SK-N-SH (cell line): Measurements from ENCODE around the gene TCHHL1. TPM values are rescaled to one million over a fixed set of nuclear protein-coding genes. Genes with fewer than 3 reads are reported as not detected.

Source experiments
- CTCF ChIA-PET: fragments of 300-600, 350-600 bp; formaldehyde crosslinking; extraction: SDS; loops from one replicate; lab custom pipeline; 2021; lab: Yijun Ruan, JAX
- POLR2A ChIA-PET: fragments of 350-600 bp; sonication (Branson Sonifier 250); formaldehyde crosslinking; extraction: SDS; loops from one replicate; lab custom pipeline; 2020; ENCODE audit warnings: antibody characterized with exemption, inconsistent platforms; lab: Yijun Ruan, JAX
- DNase-seq: peaks from one replicate; pipeline ENCODE4 v3.0.0; 2012
- H2AFZ ChIP-seq: fragments of 200-600 bp; sonication (generic); 2 replicates; pipeline ENCODE4 v1.8.1; 2016; ENCODE audit warnings: antibody characterized with exemption, mild to moderate bottlenecking, low read depth
- H3F3A ChIP-seq: fragments of 200-600 bp; sonication (generic); replicated peaks from 2 replicates; pipeline ENCODE3; 2016; ENCODE audit warnings: antibody characterized with exemption, mild to moderate bottlenecking; ENCODE audit not compliant: insufficient read depth
- H3K27ac ChIP-seq, 2 experiments: fragments of 200-500 bp in 1 of 2; fragments of 200-600 bp in 1 of 2; sonication (Bioruptor generic) in 1 of 2; sonication (generic), shearing (Covaris generic) in 1 of 2; 2 replicates each; pipeline versions ENCODE4 v1.5.1 to v1.6.1; 2014 to 2016; ENCODE audit warnings: low read depth in 2 of 2, inconsistent platforms in 1 of 2, low read length in 1 of 2, mild to moderate bottlenecking in 1 of 2, mixed read lengths in 1 of 2
- H3K27me3 ChIP-seq: fragments of 200-600 bp; sonication (generic), shearing (Covaris generic); 2 replicates; pipeline ENCODE4 v1.6.1; 2016; ENCODE audit warnings: mixed run types; ENCODE audit not compliant: insufficient read depth
- H3K36me3 ChIP-seq, 2 experiments: fragments of 200-500 bp in 1 of 2; fragments of 200-600 bp in 1 of 2; sonication (Bioruptor generic) in 1 of 2; sonication (generic) in 1 of 2; replicated peaks in 1 of 2; 2 replicates each; pipeline versions ENCODE3 to v1.5.1; 2014 to 2016; ENCODE audit warnings: low read length in 1 of 2, mild to moderate bottlenecking in 1 of 2; ENCODE audit not compliant: insufficient read depth in 2 of 2, control insufficient read depth in 1 of 2
- H3K4me1 ChIP-seq, 2 experiments: fragments of 200-500 bp in 1 of 2; fragments of 200-600 bp in 1 of 2; sonication (Bioruptor generic) in 1 of 2; sonication (generic), shearing (Covaris generic) in 1 of 2; 2 replicates each; pipeline versions ENCODE4 v1.5.1 to v1.6.1; 2014 to 2016; ENCODE audit warnings: low read depth in 1 of 2, low read length in 1 of 2, mixed run types in 1 of 2; ENCODE audit not compliant: insufficient read depth in 2 of 2, control insufficient read depth in 1 of 2
- H3K4me2 ChIP-seq: fragments of 200-600 bp; sonication (generic), shearing (Covaris generic); 2 replicates; pipeline ENCODE4 v1.6.1; 2017; ENCODE audit warnings: mixed run types
- H3K4me3 ChIP-seq, 2 experiments: fragments of 200-500 bp in 1 of 2; fragments of 200-600 bp in 1 of 2; sonication (Bioruptor generic) in 1 of 2; sonication (generic), shearing (Covaris generic) in 1 of 2; 2 replicates each; pipeline versions ENCODE4 v1.5.1 to v1.8.1; 2014 to 2016; ENCODE audit warnings: low read depth in 2 of 2, inconsistent platforms in 1 of 2, low read length in 1 of 2, mild to moderate bottlenecking in 1 of 2, mixed read lengths in 1 of 2, moderate library complexity in 1 of 2
- H3K79me2 ChIP-seq: fragments of 200-600 bp; sonication (generic); 2 replicates; pipeline ENCODE4 v1.8.1; 2017; ENCODE audit warnings: mild to moderate bottlenecking; ENCODE audit not compliant: insufficient read depth
- H3K9ac ChIP-seq: fragments of 200-600 bp; sonication (generic); 2 replicates; pipeline ENCODE4 v1.6.1; 2017; ENCODE audit warnings: mixed run types
- H3K9me2 ChIP-seq: fragments of 200-600 bp; sonication (generic); 2 replicates; pipeline ENCODE4 v1.6.1; 2017; ENCODE audit warnings: mixed run types
- H3K9me3 ChIP-seq: fragments of 200-600 bp; sonication (generic); 2 replicates; pipeline ENCODE4 v1.6.1; 2017; ENCODE audit warnings: mixed run types, mild to moderate bottlenecking, moderate library complexity
- H4K20me1 ChIP-seq: fragments of 200-600 bp; sonication (generic); 2 replicates; pipeline ENCODE4 v1.6.1; 2017; ENCODE audit warnings: mild to moderate bottlenecking, mixed run types; ENCODE audit not compliant: insufficient read depth
- EP300 ChIP-seq, 2 experiments: IDR thresholded peaks; 2 replicates each; pipeline versions ENCODE4 v1.4.0 to v1.6.1; 2012; ENCODE audit warnings: borderline replicate concordance in 1 of 2, low read depth in 1 of 2, low read length in 1 of 2
- GABPA ChIP-seq: IDR thresholded peaks from 2 replicates; pipeline ENCODE4 v1.4.0; 2012; ENCODE audit warnings: low read depth, mild to moderate bottlenecking
- MEF2A ChIP-seq: IDR thresholded peaks from 2 replicates; pipeline ENCODE4 v1.4.0; 2012; ENCODE audit warnings: low read depth, borderline replicate concordance
- NFIC ChIP-seq: IDR thresholded peaks from 2 replicates; pipeline ENCODE4 v1.4.0; 2012; ENCODE audit warnings: borderline replicate concordance
- POLR2AphosphoS5 ChIP-seq: IDR thresholded peaks from 2 replicates; pipeline ENCODE4 v1.6.1; 2012; ENCODE audit warnings: low read depth, low read length
- RFX5 ChIP-seq: IDR thresholded peaks from 2 replicates; pipeline ENCODE4 v1.6.1; 2012; ENCODE audit warnings: mild to moderate bottlenecking, improper control_type of control experiment, low read length
- SIN3A ChIP-seq: IDR thresholded peaks from 2 replicates; pipeline ENCODE4 v1.6.1; 2012; ENCODE audit warnings: low read depth, mild to moderate bottlenecking, low read length, moderate library complexity, borderline replicate concordance
- SMC3 ChIP-seq: IDR thresholded peaks from 2 replicates; pipeline ENCODE4 v1.6.1; 2012; ENCODE audit warnings: low read depth, low read length, improper control_type of control experiment
- YY1 ChIP-seq: IDR thresholded peaks from 2 replicates; pipeline ENCODE4 v1.4.0; 2012; ENCODE audit warnings: low read depth, mild to moderate bottlenecking
- WGBS: methylation state at CpG from one replicate; pipeline ENCODE4 v1.1.6; 2017; ENCODE audit warnings: low lambda C conversion rate; 5-methylcytosine and 5-hydroxymethylcytosine counted together
- polyA plus RNA-seq, 3 experiments: library from polyadenylated mRNA; depleted of rRNA; stranded (reverse); fragments of >200 nt; gene quantifications; 2 replicates each; pipeline ENCODE4 v1.2.3, GENCODE V29; 2012
- TF ChIP-seq, protein P1 (sequence below): IDR thresholded peaks from 2 replicates; pipeline ENCODE4 v1.4.0; 2012; ENCODE audit warnings: low read depth
- TF ChIP-seq, protein P2 (sequence below): IDR thresholded peaks from 2 replicates; pipeline ENCODE4 v1.6.1; 2012; ENCODE audit warnings: mild to moderate bottlenecking, low read depth, low read length, moderate library complexity
- TF ChIP-seq, protein P3 (sequence below): IDR thresholded peaks from 2 replicates; pipeline ENCODE4 v1.4.0; 2012; ENCODE audit warnings: low read depth, borderline replicate concordance
- TF ChIP-seq, protein P4 (sequence below): fragments of 150-350 bp; IDR thresholded peaks from 2 replicates; pipeline ENCODE4 v1.6.1; 2016; ENCODE audit warnings: mild to moderate bottlenecking, low read depth, low read length

Gene TCHHL1
- polyA plus RNA-seq, 1 of the 3 experiments (the other 2 are of a cell fraction): not detected

DNA sequence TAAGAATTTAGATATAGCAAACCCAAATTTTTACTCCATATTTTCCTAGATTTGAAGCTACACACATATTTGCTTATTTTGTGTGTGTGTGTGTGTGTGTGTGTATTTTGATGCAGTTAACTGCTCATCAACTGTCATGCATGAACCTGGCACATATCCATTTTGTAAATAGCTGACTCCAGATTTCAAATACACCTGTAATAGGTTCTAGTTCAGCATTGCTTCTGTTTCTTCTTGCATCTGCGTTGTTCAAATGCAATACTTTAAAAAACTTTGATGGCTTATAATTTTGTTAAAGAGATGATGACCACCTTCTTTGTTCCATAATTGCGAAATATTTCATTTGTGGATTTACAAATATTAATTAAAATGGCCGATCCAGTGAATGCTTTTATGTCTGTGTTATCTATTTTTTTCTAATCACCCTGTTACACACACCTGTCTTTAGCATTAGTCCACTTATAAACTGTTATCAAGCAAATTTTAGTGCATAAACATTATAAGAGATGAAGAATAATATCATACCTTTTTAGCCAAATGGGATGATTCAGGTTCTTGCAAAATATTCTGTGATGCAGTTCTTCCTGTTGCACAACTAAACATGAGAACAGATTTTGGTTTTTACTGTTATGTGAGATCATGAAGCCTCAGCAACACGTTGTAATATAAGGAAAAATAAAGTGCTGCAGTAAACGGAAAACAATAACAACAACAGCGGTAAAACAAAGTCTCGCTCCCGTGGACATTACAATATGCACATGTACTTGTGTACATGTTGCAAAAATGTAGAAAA lies 39.4 kb downstream of the TCHHL1 start:
- Histone ChIP-seq H3K27me3 (peaks cover 17% of the 10 kb centered on the region; the same call in 1 of the 2 replicates), H3K79me2 (no peaks in the 10 kb centered on the region)
- TF ChIP-seq NFIC: no peak
- no peak for TF ChIP-seq EP300 (IDR thresholded peaks at IDR 0.05; ENCODE audit: borderline replicate concordance in 1 of 2, low read depth in 1 of 2, low read length in 1 of 2)
- no peak for TF ChIP-seq YY1
- TF ChIP-seq, protein P1, sequence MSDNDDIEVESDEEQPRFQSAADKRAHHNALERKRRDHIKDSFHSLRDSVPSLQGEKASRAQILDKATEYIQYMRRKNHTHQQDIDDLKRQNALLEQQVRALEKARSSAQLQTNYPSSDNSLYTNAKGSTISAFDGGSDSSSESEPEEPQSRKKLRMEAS: no peak
- TF ChIP-seq RFX5: no peak
- TF ChIP-seq SMC3: no peak
- no peak for TF ChIP-seq SIN3A
- no peak for TF ChIP-seq GABPA
- no peak for TF ChIP-seq MEF2A
- no peak for TF ChIP-seq POLR2AphosphoS5
- TF ChIP-seq, protein P2, sequence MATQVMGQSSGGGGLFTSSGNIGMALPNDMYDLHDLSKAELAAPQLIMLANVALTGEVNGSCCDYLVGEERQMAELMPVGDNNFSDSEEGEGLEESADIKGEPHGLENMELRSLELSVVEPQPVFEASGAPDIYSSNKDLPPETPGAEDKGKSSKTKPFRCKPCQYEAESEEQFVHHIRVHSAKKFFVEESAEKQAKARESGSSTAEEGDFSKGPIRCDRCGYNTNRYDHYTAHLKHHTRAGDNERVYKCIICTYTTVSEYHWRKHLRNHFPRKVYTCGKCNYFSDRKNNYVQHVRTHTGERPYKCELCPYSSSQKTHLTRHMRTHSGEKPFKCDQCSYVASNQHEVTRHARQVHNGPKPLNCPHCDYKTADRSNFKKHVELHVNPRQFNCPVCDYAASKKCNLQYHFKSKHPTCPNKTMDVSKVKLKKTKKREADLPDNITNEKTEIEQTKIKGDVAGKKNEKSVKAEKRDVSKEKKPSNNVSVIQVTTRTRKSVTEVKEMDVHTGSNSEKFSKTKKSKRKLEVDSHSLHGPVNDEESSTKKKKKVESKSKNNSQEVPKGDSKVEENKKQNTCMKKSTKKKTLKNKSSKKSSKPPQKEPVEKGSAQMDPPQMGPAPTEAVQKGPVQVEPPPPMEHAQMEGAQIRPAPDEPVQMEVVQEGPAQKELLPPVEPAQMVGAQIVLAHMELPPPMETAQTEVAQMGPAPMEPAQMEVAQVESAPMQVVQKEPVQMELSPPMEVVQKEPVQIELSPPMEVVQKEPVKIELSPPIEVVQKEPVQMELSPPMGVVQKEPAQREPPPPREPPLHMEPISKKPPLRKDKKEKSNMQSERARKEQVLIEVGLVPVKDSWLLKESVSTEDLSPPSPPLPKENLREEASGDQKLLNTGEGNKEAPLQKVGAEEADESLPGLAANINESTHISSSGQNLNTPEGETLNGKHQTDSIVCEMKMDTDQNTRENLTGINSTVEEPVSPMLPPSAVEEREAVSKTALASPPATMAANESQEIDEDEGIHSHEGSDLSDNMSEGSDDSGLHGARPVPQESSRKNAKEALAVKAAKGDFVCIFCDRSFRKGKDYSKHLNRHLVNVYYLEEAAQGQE: no peak
- TF ChIP-seq, protein P3, sequence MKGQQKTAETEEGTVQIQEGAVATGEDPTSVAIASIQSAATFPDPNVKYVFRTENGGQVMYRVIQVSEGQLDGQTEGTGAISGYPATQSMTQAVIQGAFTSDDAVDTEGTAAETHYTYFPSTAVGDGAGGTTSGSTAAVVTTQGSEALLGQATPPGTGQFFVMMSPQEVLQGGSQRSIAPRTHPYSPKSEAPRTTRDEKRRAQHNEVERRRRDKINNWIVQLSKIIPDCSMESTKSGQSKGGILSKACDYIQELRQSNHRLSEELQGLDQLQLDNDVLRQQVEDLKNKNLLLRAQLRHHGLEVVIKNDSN: no peak
- TF ChIP-seq, protein P4, sequence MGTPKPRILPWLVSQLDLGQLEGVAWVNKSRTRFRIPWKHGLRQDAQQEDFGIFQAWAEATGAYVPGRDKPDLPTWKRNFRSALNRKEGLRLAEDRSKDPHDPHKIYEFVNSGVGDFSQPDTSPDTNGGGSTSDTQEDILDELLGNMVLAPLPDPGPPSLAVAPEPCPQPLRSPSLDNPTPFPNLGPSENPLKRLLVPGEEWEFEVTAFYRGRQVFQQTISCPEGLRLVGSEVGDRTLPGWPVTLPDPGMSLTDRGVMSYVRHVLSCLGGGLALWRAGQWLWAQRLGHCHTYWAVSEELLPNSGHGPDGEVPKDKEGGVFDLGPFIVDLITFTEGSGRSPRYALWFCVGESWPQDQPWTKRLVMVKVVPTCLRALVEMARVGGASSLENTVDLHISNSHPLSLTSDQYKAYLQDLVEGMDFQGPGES: no peak
- TF ChIP-seq, all 33 proteins: peak for 0
- no peak overlapping the region for H3K4me2 ChIP-seq
- POLR2A ChIA-PET: no interaction called here
- H3K9ac ChIP-seq: no peak overlapping the region
- H3F3A ChIP-seq: peaks cover 24% of the 10 kb centered on the region
- no peak overlapping the region for H3K4me3 ChIP-seq
- WGBS: 35% methylated on average over 8 of the region's 8 CpGs
- H2AFZ ChIP-seq: no peak overlapping the region
- no peak overlapping the region for H3K27ac ChIP-seq
- H3K9me3 ChIP-seq: no peaks in the 10 kb centered on the region
- DNase-seq: no peak
- peaks cover 11 to 12% of the 10 kb centered on the region in 2 experiments; a peak in 3 of 4 replicates for H3K4me1 ChIP-seq
- no peaks in the 10 kb centered on the region for H4K20me1 ChIP-seq
- CTCF ChIA-PET: interaction anchor here (1.0 to 3.0 kb wide), 5 partner anchors 14 to 409 kb away, joined by 3 to 12 read pairs (median 4); no protein-coding TSS in a partner anchor
- H3K36me3 ChIP-seq: no peaks in the 10 kb centered on the region
- no peaks in the 10 kb centered on the region for H3K9me2 ChIP-seq
